IMR-90 (cell line): ENCODE data around the gene DPP10.

Source experiments
- CTCF ChIP-seq: conservative IDR thresholded peaks from 2 replicates; pipeline ENCODE4 v1.5.1; 2012; ENCODE audit warnings: mild to moderate bottlenecking, low read depth, low read length, improper control_type of control experiment
- SMC3 ChIP-seq: fragments of 150-350 bp; IDR thresholded peaks from 2 replicates; pipeline ENCODE4 v1.6.1; 2016; ENCODE audit warnings: low read depth, mild to moderate bottlenecking, antibody characterized with exemption, low read length, moderate library complexity

GRCh38 chr2:114727012-114727411 lies 284.6 kb downstream of the DPP10 start:
- TF ChIP-seq SMC3, result no peak
- no peak for TF ChIP-seq CTCF
